ENCODE results near the gene NECAP2.

The NECAP2 gene, protein sequence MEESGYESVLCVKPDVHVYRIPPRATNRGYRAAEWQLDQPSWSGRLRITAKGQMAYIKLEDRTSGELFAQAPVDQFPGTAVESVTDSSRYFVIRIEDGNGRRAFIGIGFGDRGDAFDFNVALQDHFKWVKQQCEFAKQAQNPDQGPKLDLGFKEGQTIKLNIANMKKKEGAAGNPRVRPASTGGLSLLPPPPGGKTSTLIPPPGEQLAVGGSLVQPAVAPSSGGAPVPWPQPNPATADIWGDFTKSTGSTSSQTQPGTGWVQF

DNA sequence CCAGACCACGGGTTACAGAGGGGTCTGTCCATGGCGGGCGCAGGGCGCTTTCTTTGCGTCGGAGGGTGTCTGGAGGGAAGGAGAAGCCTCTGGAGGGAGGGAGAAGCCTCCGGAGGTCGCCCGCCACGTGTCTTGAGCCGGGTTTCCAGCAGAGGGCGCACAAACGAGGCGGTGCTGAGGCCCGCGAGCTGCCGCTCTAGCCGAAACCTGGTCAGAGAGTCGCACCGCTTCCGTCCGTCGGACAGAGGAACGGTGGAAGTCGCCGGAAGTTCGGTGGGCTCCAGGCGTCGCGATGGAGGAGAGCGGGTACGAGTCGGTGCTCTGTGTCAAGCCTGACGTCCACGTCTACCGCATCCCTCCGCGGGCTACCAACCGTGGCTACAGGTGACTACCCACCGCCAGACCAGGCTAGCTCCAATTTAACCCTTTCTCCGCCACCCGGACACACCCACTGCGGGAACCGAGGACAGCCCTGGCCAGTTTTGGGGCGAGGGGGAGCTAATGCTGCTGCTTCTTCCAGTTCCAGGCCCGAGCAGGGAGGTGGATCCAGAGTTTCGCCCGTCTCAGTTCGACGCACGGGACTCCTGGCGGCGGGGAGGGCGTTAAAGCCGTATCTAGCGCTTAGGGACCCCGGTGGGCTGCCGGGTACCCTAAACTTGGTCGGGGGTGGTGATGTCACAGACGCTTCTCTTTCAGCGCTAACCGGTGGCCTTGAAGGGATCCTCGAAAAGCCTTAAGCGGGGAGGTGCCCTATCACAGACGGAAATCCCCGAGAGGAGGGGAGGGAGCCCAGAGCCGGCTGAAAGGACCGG, at the start of gene NECAP2:
Gene NECAP2 (plus strand): TSS at position 255 of the 812 bp plus-strand sequence. CDS start 38 bp downstream, at position 293.
- ATAC-seq (ENCODE audit: low read depth) (peak; percentile 93), DNase-seq (ENCODE audit: low spot score) (peak; percentile 91)
- Histone ChIP-seq H3K4me1 (ENCODE audit: insufficient read depth, poor library complexity, severe bottlenecking) (peaks cover 3% of the 10 kb centered on the region), H3K9me3 (ENCODE audit: severe bottlenecking) (no peaks in the 10 kb centered on the region), H3K36me3 (ENCODE audit: low read depth) (peaks cover 37% of the 10 kb centered on the region), H3K4me3 (ENCODE audit: severe bottlenecking) (peak within 1 kb of the TSS; percentile 79), H3K27ac (ENCODE audit: poor library complexity, severe bottlenecking) (peak within 1 kb of the TSS; percentile 55), H3K27me3 (ENCODE audit: insufficient read depth, poor library complexity, severe bottlenecking) (no peaks in the 10 kb centered on the region)
- TF ChIP-seq, protein P1, sequence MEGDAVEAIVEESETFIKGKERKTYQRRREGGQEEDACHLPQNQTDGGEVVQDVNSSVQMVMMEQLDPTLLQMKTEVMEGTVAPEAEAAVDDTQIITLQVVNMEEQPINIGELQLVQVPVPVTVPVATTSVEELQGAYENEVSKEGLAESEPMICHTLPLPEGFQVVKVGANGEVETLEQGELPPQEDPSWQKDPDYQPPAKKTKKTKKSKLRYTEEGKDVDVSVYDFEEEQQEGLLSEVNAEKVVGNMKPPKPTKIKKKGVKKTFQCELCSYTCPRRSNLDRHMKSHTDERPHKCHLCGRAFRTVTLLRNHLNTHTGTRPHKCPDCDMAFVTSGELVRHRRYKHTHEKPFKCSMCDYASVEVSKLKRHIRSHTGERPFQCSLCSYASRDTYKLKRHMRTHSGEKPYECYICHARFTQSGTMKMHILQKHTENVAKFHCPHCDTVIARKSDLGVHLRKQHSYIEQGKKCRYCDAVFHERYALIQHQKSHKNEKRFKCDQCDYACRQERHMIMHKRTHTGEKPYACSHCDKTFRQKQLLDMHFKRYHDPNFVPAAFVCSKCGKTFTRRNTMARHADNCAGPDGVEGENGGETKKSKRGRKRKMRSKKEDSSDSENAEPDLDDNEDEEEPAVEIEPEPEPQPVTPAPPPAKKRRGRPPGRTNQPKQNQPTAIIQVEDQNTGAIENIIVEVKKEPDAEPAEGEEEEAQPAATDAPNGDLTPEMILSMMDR (IDR thresholded peaks at IDR 0.05; ENCODE audit: poor library complexity, severe bottlenecking): peak; percentile 94

DNA sequence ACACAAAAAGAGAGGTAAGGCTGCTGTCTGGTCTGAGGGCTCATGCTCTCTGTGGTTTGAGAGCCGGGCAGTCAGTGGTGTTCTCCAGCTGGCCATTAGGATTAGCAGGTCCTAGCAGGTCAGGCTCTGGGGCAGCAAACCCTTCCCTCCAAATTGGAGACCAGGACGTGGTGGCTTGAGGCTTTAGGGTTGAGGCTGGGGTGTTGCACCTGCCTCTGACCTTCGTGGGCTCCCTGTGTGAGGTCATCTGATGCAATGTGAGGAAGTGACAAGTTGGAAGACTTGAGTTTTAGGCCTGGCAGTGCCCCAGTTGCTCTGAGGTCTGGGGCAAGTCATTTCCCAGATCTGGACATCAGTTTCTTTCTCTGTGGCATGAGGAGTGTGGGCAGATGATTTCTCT, 49.1 kb upstream of the NECAP2 start:
- ATAC-seq (ENCODE audit: low read depth) (no peak), DNase-seq (ENCODE audit: low spot score) (no peak)
- Histone ChIP-seq H3K4me1 (ENCODE audit: insufficient read depth, poor library complexity, severe bottlenecking) (peaks cover 19% of the 10 kb centered on the region), H3K4me3 (ENCODE audit: severe bottlenecking) (no peak overlapping the region), H3K27ac (ENCODE audit: poor library complexity, severe bottlenecking) (no peak overlapping the region), H3K9me3 (ENCODE audit: severe bottlenecking) (no peaks in the 10 kb centered on the region), H3K27me3 (ENCODE audit: insufficient read depth, poor library complexity, severe bottlenecking) (no peaks in the 10 kb centered on the region), H3K36me3 (ENCODE audit: low read depth) (peaks cover 26% of the 10 kb centered on the region)
- TF ChIP-seq, protein P1 (IDR thresholded peaks at IDR 0.05; ENCODE audit: poor library complexity, severe bottlenecking): no peak

DNA sequence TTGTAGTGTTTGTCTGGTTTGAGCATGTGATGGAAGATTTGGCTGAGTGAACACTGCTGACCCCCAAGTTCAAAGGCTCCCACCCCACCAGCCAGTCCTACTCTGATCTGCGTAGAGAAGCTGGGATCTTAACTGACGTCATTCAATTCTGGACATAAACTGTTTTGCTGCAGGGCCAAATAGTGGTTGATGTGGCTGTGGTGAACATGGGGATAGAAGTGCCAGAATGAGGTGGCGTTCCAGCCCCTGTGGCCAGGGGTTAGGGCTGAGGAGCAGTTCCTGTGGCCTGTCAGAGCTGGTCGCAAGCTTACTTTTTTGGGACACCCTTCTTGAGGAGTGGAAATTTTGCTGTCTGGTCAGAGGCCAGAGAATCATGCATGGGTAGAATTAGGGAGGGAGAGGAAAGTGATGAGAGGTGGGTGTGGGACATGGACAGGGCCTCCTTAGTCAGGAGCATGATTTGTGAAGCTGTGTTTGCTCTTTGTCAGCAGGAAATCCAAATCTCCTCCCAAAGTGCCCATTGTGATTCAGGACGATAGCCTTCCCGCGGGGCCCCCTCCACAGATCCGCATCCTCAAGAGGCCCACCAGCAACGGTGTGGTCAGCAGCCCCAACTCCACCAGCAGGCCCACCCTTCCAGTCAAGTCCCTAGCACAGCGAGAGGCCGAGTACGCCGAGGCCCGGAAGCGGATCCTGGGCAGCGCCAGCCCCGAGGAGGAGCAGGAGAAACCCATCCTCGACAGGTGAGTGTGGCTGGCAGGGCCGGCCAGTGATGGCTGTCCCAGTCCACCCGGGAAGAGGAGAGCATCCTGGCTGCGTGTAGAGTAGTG, 47.6 kb upstream of the NECAP2 start:
- DNase-seq (ENCODE audit: low spot score) (no peak), ATAC-seq (ENCODE audit: low read depth) (no peak)
- no peaks in the 10 kb centered on the region for H3K27me3 ChIP-seq (ENCODE audit: insufficient read depth, poor library complexity, severe bottlenecking)
- H3K4me1 ChIP-seq (ENCODE audit: insufficient read depth, poor library complexity, severe bottlenecking): peaks cover 8% of the 10 kb centered on the region
- H3K27ac ChIP-seq (ENCODE audit: poor library complexity, severe bottlenecking): no peak overlapping the region
- peaks cover 31% of the 10 kb centered on the region for H3K36me3 ChIP-seq (ENCODE audit: low read depth)
- TF ChIP-seq, protein P1 (IDR thresholded peaks at IDR 0.05; ENCODE audit: poor library complexity, severe bottlenecking): no peak
- no peaks in the 10 kb centered on the region for H3K9me3 ChIP-seq (ENCODE audit: severe bottlenecking)
- no peak overlapping the region for H3K4me3 ChIP-seq (ENCODE audit: severe bottlenecking)

DNA sequence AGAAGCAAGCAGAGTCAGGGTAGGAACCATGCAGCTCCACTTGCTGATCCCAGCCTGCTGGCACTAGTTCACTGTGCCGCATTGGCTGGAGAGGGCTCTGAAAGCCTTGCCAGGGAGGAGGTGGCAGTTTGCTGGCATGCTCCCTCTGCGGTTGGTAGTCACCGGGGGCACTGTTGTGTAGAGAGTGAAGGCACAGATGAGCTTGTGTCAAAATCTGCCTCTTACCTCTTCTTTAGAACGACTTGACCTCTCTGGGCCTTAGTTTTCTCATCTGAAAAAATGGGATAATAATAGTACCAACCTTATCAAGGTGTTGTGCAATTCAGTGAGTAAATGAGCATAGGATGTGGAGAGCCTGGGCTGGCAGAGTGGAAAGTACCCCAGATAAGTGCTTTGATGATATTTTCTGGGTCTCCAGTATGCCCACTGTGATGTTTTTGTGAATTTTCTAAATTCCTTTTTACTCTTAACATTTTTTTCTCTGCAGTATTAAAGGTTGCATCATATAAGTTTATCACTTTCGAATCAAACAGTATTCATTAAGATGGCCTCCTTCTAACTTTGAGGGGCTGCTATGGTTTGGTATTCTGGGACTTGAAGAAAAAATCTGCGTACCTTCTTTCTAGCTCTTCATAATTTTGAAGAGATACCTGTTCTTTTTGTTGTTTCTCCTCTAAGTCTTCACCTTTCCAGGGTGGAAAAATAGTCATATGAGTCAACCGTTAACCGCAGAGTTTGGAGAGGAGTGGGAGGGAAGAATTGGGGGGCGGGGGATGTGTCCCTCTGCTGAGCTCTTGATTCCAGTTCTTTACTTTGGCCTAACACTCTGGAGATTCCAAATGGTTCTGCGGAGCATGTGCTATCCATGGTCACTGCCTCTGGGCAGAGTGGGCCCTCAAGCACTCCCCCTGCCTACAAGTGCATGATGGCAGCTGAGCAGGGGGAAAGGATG, 46.7 kb upstream of the NECAP2 start:
- ATAC-seq (ENCODE audit: low read depth): no peak
- H3K36me3 ChIP-seq (ENCODE audit: low read depth): peaks cover 35% of the 10 kb centered on the region
- H3K27me3 ChIP-seq (ENCODE audit: insufficient read depth, poor library complexity, severe bottlenecking): no peaks in the 10 kb centered on the region
- DNase-seq (ENCODE audit: low spot score): no peak
- peaks cover 4% of the 10 kb centered on the region for H3K4me1 ChIP-seq (ENCODE audit: insufficient read depth, poor library complexity, severe bottlenecking)
- H3K4me3 ChIP-seq (ENCODE audit: severe bottlenecking): no peak overlapping the region
- no peaks in the 10 kb centered on the region for H3K9me3 ChIP-seq (ENCODE audit: severe bottlenecking)
- H3K27ac ChIP-seq (ENCODE audit: poor library complexity, severe bottlenecking): no peak overlapping the region
- TF ChIP-seq, protein P1 (IDR thresholded peaks at IDR 0.05; ENCODE audit: poor library complexity, severe bottlenecking): no peak

Measured in RWPE2 (cell line).